Ovary (tissue), 3 donors: ENCODE measurements around the gene CIZ1.
"Not testable (repeated sequence)": the region's sequence is repeated elsewhere in the genome, so short reads cannot be mapped to it uniquely, and the experiment has no call there.

ENCODE experiments used
- EP300 ChIP-seq: sonication (generic); formaldehyde crosslinking; IDR thresholded peaks from one replicate; pipeline ENCODE4 v1.6.1; 2017; ENCODE audit warnings: antibody characterized with exemption
- POLR2A ChIP-seq: fragments of 450-650 bp; IDR thresholded peaks from one replicate; pipeline ENCODE4 v1.6.1; 2017; ENCODE audit warnings: antibody characterized with exemption, mild to moderate bottlenecking, moderate library complexity
- TF ChIP-seq, protein P1 (sequence below), 3 donors: fragments of 450-650 bp in 2 of 3; fragments of 200-600 bp in 1 of 3; IDR thresholded peaks; one replicate each; pipeline versions ENCODE4 v1.5.1 to v1.8.0; 2016 to 2022; ENCODE audit warnings: antibody characterized with exemption in 3 of 3, mild to moderate bottlenecking in 1 of 3
- donor health status: DM: no; HTN: no; CAD: no.

DNA sequence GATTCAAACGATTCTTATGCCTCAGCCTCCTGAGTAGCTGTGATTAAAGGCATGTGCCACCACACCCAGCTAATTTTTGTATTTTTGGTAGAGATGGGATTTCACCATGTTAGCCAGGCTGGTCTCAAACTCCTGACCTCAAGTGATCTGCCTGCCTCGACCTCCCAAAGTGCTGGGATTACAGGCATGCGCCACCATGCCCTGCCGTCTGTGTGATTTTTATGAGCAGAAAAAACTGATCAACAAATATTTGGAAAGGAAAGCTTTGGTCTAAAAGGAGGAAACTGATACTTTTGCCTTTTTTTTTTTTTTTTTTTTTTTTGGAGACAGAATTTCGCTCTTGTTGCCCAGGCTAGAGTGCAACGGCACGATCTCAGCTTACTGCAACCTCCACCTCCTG, 39.5 kb upstream of the CIZ1 start:
- TF ChIP-seq, protein P1, sequence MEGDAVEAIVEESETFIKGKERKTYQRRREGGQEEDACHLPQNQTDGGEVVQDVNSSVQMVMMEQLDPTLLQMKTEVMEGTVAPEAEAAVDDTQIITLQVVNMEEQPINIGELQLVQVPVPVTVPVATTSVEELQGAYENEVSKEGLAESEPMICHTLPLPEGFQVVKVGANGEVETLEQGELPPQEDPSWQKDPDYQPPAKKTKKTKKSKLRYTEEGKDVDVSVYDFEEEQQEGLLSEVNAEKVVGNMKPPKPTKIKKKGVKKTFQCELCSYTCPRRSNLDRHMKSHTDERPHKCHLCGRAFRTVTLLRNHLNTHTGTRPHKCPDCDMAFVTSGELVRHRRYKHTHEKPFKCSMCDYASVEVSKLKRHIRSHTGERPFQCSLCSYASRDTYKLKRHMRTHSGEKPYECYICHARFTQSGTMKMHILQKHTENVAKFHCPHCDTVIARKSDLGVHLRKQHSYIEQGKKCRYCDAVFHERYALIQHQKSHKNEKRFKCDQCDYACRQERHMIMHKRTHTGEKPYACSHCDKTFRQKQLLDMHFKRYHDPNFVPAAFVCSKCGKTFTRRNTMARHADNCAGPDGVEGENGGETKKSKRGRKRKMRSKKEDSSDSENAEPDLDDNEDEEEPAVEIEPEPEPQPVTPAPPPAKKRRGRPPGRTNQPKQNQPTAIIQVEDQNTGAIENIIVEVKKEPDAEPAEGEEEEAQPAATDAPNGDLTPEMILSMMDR (IDR thresholded peaks at IDR 0.05), result not testable (repeated sequence)
- not testable (repeated sequence) for TF ChIP-seq POLR2A, EP300
